WERI-Rb-1 (cell line): ENCODE measurements around the gene KIFC3.

ENCODE experiments used
- DNase-seq: peaks from one replicate; pipeline ENCODE4 v3.0.0-alpha.2; 2020
- H3K27ac ChIP-seq: fragments of 250-450 bp; sonication (Bioruptor Pico); 2 replicates; pipeline ENCODE4 v1.5.1; 2020; ENCODE audit warnings: mild to moderate bottlenecking, moderate library complexity
- H3K27me3 ChIP-seq: fragments of 250-450 bp; sonication (Bioruptor Pico); 2 replicates; pipeline ENCODE4 v1.5.1; 2021; ENCODE audit warnings: mild to moderate bottlenecking, low read depth, moderate library complexity; ENCODE audit not compliant: insufficient read depth, severe bottlenecking
- H3K36me3 ChIP-seq: fragments of 250-450 bp; sonication (Bioruptor Pico); 2 replicates; pipeline ENCODE4 v1.5.1; 2020; ENCODE audit warnings: mild to moderate bottlenecking, moderate library complexity
- H3K4me3 ChIP-seq: 2 replicates; pipeline ENCODE4 v1.5.1; 2011; ENCODE audit warnings: low read depth, mild to moderate bottlenecking, control low read depth, low read length
- H3K9me3 ChIP-seq: fragments of 250-450 bp; sonication (Bioruptor Pico); 2 replicates; pipeline ENCODE4 v1.5.1; 2021; ENCODE audit warnings: mild to moderate bottlenecking, moderate library complexity; ENCODE audit not compliant: severe bottlenecking
- TF ChIP-seq, protein P1 (sequence below): IDR thresholded peaks from 2 replicates; pipeline ENCODE4 v1.5.1; 2011; ENCODE audit warnings: low read depth, mild to moderate bottlenecking, control low read depth, inconsistent platforms, low read length

KIFC3 gene

DNA sequence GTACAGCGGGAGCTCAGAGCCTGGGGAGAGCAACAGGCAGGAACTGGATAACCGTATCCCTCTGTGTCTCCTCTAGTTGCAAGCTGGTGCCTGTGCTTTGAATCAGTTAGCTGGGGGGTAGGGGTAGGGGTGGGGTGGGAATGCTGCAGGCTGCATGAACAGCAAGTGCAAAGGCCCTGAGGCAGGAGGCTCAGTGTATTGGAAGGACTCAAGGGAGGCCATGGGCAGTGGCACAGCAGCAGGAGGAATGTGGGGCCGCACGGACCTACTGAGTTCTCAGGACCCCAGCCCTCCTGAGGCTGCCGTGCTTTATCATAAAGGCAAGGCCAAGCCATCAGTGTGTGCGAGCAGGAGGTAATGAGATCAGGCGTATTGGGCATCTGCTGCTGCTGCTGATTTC, 63.4 kb downstream of the KIFC3 start:
- H3K27ac ChIP-seq: no peak overlapping the region
- no peaks in the 10 kb centered on the region for H3K9me3 ChIP-seq
- no peaks in the 10 kb centered on the region for H3K27me3 ChIP-seq
- TF ChIP-seq, protein P1, sequence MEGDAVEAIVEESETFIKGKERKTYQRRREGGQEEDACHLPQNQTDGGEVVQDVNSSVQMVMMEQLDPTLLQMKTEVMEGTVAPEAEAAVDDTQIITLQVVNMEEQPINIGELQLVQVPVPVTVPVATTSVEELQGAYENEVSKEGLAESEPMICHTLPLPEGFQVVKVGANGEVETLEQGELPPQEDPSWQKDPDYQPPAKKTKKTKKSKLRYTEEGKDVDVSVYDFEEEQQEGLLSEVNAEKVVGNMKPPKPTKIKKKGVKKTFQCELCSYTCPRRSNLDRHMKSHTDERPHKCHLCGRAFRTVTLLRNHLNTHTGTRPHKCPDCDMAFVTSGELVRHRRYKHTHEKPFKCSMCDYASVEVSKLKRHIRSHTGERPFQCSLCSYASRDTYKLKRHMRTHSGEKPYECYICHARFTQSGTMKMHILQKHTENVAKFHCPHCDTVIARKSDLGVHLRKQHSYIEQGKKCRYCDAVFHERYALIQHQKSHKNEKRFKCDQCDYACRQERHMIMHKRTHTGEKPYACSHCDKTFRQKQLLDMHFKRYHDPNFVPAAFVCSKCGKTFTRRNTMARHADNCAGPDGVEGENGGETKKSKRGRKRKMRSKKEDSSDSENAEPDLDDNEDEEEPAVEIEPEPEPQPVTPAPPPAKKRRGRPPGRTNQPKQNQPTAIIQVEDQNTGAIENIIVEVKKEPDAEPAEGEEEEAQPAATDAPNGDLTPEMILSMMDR: no peak
- no peak for DNase-seq
- H3K36me3 ChIP-seq: peaks cover 14% of the 10 kb centered on the region
- H3K4me3 ChIP-seq: no peak overlapping the region

DNA sequence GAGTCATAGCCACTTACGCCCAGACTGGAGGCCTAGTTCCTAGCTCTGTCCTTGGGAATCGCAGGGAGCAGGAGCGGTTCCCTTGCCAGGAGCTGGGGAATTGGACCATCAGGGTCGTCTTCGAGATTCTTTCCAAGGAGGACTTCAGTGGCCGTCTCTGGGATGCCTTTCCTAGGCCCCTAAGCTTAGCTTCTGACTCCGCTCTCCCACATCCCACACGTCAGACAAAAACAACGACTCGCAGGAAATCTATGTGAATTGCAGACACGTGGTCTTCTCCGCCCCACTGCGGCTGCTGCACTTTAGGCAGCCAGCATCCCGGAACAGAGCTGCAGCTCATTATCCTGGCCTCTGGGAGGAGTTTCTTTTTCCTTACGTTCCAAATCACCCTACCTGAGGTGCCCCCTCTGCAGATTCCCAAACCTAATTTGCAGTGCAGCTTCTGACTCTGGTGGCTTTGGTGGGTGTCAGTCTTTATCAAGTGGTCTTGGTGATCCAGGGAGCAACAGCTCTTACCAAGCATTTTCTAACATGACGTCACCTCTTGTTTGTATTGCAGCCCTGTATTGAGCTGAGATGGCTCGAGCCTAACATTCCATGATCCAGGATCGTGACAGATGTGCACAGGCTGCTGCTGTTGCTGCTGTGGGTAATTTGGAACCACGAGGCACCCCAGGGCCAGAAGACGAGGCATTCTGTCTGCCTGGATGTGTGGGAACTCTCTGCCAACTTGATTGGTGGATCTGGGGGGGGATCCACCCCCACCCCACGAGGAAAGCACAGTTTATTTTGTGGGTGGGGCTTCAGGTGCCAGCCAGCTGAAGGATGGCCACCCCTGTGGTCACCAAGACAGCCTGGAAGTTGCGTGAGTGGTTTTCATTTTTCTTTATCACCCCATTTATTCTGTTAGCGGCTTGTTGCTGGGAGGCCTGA, 65.6 kb downstream of the KIFC3 start:
- TF ChIP-seq, protein P1: no peak
- peak overlapping the region; percentile 96; the same call in 1 of the 2 replicates for H3K27ac ChIP-seq
- peak overlapping the region; percentile 79 for H3K4me3 ChIP-seq
- H3K27me3 ChIP-seq: no peaks in the 10 kb centered on the region
- no peak for DNase-seq
- H3K36me3 ChIP-seq: peaks cover 14% of the 10 kb centered on the region
- no peaks in the 10 kb centered on the region for H3K9me3 ChIP-seq

DNA sequence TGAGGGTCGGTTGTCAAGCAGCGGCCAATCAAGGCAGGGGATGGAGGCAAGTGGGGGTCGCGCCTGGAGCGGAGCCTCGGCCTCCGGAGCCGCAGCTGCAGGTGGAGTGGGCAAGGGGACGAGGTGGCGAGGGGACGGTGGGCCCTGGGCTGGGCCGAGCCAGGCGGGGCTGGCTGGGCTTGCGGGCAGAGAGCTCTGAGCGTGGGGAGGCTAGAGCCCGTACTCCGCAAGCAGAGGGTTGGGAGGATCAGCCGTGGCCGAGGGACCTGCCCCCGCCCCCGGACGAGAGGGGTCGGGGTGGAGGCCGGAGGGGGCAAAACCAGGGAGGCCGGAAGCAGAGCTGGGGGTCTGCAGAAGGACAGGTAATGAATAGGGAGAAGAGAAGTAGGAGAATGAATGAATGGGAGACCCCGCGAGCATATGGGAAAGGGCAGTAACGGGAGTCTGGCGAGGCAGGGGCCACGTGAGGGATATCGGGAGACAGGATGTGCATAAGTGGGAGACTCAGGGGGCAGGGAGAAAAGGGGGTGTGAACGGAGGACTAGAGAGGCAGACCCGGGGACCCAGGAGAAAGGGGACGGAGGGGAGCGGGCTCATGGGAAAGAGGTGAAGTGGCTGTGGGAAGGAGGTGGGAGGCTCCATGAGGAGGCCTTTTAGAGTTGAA, 66.4 kb downstream of the KIFC3 start, which contains the start of gene KATNB1:
TSS of gene KATNB1 (plus strand) at position 16 of the 664 bp plus-strand sequence. CDS start 1,474 bp downstream, outside the sequence.
- no peaks in the 10 kb centered on the region for H3K9me3 ChIP-seq
- peaks cover 14% of the 10 kb centered on the region for H3K36me3 ChIP-seq
- H3K27me3 ChIP-seq: no peaks in the 10 kb centered on the region
- TF ChIP-seq, protein P1: no peak
- peak within 1 kb of the TSS; percentile 79 for H3K4me3 ChIP-seq
- DNase-seq: no peak
- H3K27ac ChIP-seq: peak within 1 kb of the TSS; percentile 96

DNA sequence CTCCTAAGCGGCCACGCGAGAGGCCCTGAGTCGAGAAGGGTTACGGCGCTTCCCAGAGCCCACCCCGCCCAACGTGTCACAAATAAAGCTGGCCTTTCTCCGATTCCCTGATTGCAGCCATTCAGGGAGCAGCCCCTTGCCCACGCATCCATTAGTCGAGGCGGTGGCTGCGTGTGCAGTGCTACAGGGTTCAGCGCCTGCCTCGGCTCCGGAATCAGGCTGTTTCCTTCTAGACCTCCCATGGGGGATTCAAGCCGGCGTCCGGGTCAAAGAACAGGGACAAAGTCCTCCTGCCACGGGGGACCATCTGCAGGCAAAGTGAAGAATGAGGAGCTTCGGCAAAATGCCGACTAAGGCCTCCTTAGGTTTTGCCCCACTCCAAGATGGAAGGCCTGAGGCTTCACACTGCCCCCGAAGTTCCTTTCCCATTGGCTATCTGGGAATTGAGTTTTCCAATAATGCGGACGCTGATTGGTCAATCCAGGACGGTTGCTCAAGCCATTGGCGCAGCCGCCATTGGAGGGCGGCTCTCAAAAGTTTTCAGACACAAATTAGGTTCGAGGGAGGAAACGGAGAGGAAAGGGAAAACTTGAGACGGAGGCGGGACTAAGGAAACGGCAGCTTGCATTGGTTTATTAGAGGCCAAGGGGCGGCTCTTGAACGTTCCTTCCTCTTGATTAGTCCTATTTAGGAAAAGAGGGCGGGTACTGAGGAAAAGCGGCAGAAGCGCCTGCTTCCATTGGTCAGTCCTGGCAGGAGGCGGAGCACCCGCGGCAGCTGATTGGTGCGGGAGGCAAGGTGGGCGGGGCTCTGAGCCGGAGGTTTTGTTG, 67.2 kb downstream of the KIFC3 start:
- Histone ChIP-seq H3K27me3 (no peaks in the 10 kb centered on the region), H3K36me3 (peaks cover 14% of the 10 kb centered on the region)
- TF ChIP-seq, protein P1: no peak

DNA sequence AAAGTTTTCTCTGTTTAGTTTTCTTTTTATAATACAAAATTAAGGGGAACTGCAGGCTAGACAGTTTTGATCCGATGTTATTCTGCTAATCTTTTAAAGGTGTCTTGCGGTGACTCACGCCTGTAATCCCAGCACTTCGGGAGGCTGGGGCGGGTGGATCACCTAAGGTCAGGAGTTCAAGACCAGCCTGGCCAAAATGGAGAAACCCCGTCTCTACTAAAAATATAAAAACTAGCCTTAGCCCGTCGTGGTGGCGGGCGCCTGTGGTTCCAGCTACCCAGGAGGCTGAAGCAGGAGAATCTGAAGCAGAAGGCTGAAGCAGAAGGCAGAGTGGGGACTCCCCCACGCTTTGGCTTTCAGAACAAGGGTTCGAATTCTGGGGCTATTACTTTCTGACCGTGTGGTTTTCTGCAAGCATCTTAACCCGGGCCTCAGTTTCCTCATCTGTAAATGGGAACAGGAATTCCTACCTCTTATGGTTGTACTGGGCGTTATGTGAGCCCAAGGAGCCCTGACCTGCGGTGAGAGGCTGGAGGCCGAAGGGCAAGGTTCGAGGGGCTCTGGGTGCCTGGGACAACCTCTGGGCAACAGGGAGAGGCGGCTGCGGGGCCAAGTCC, 67.9 kb downstream of the KIFC3 start:
- H3K4me3 ChIP-seq: peak overlapping the region; percentile 79
- TF ChIP-seq, protein P1: no peak
- H3K36me3 ChIP-seq: peaks cover 14% of the 10 kb centered on the region
- H3K27ac ChIP-seq: peak overlapping the region; percentile 96
- DNase-seq: no peak
- H3K27me3 ChIP-seq: no peaks in the 10 kb centered on the region
- no peaks in the 10 kb centered on the region for H3K9me3 ChIP-seq

More for the DNA sequence above, 67.2 kb downstream of the KIFC3 start:
- peak; percentile 98 for DNase-seq
- Histone ChIP-seq H3K4me3 (peak overlapping the region; percentile 79), H3K9me3 (no peaks in the 10 kb centered on the region), H3K27ac (peak overlapping the region; percentile 96)
